GM23338 (cell line): Measurements from ENCODE around the gene SCO1. TPM values are rescaled to one million over a fixed set of nuclear protein-coding genes. Genes with fewer than 3 reads are reported as not detected.
"Not testable (repeated sequence)": the region's sequence is repeated elsewhere in the genome, so short reads cannot be mapped to it uniquely, and the experiment has no call there.

ENCODE experiments used
- ATAC-seq: fragments of 200-7000 bp; cut with Tn5 transposase; 3 replicates; pipeline ENCODE4 v1.9.1; 2020
- DNase-seq: peaks from one replicate; pipeline ENCODE4 v3.0.0-alpha.2; 2015; ENCODE audit warnings: low spot score
- H2AFZ ChIP-seq: fragments of 200-600 bp; sonication (generic); 2 replicates; pipeline ENCODE4 v1.8.0; 2016; ENCODE audit warnings: antibody characterized with exemption, mild to moderate bottlenecking, moderate library complexity
- H3F3A ChIP-seq: fragments of 200-600 bp; sonication (generic); replicated peaks from 2 replicates; pipeline ENCODE4 v1.8.0; 2017; ENCODE audit warnings: antibody characterized with exemption, mixed run types, low read depth
- H3K27ac ChIP-seq: fragments of 200-600 bp; sonication (generic); 2 replicates; pipeline ENCODE4 v1.6.1; 2016; ENCODE audit warnings: low read depth
- H3K27me3 ChIP-seq: fragments of 200-600 bp; sonication (generic); 2 replicates; pipeline ENCODE4 v1.8.0; 2016; ENCODE audit warnings: mild to moderate bottlenecking, mixed run types, moderate library complexity; ENCODE audit not compliant: insufficient read depth
- H3K36me3 ChIP-seq: fragments of 200-600 bp; sonication (generic); 2 replicates; pipeline ENCODE4 v1.8.0; 2016; ENCODE audit warnings: mild to moderate bottlenecking; ENCODE audit not compliant: insufficient read depth
- H3K4me1 ChIP-seq: fragments of 200-600 bp; sonication (generic); 2 replicates; pipeline ENCODE4 v1.8.0; 2016; ENCODE audit warnings: mild to moderate bottlenecking, moderate library complexity; ENCODE audit not compliant: insufficient read depth
- H3K4me2 ChIP-seq: fragments of 200-600 bp; sonication (generic); 2 replicates; pipeline ENCODE4 v1.7.1; 2017; ENCODE audit warnings: mixed run types
- H3K4me3 ChIP-seq: fragments of 200-600 bp; sonication (generic); 2 replicates; pipeline ENCODE4 v1.6.1; 2016; ENCODE audit warnings: mixed run types
- H3K79me2 ChIP-seq: fragments of 200-600 bp; sonication (generic); replicated peaks from 2 replicates; pipeline ENCODE4 v1.8.0; 2017; ENCODE audit warnings: mild to moderate bottlenecking; ENCODE audit not compliant: insufficient read depth
- H3K9me2 ChIP-seq: fragments of 200-600 bp; sonication (generic); 2 replicates; pipeline ENCODE4 v1.8.0; 2017; ENCODE audit not compliant: insufficient read depth
- H4K20me1 ChIP-seq: fragments of 200-600 bp; sonication (generic); replicated peaks from 2 replicates; pipeline ENCODE4 v1.8.0; 2017; ENCODE audit warnings: mild to moderate bottlenecking; ENCODE audit not compliant: insufficient read depth
- H3K27ac Mint-ChIP-seq: 2 replicates; pipeline ENCODE4 v1.8.0; 2020; ENCODE audit warnings: inconsistent platforms, mild to moderate bottlenecking, moderate library complexity, mixed read lengths
- H3K27me3 Mint-ChIP-seq: 3 replicates; pipeline ENCODE4 v1.8.0; 2022; ENCODE audit warnings: low read depth, mild to moderate bottlenecking, moderate library complexity, mixed read lengths, inconsistent platforms; ENCODE audit not compliant: insufficient read depth, poor library complexity
- H3K36me3 Mint-ChIP-seq: 3 replicates; pipeline ENCODE4 v1.8.0; 2021; ENCODE audit warnings: low read depth, mild to moderate bottlenecking, inconsistent platforms, moderate library complexity, mixed read lengths
- H3K4me1 Mint-ChIP-seq: 3 replicates; pipeline ENCODE4 v1.8.0; 2020; ENCODE audit warnings: mild to moderate bottlenecking, inconsistent platforms, mixed read lengths
- H3K4me3 Mint-ChIP-seq: 3 replicates; pipeline ENCODE4 v1.8.0; 2021; ENCODE audit warnings: moderate library complexity, mild to moderate bottlenecking, inconsistent platforms, mixed read lengths
- H3K9me3 Mint-ChIP-seq: 3 replicates; pipeline ENCODE4 v1.8.0; 2020; ENCODE audit warnings: moderate library complexity, mild to moderate bottlenecking, inconsistent platforms, mixed read lengths
- CTCF ChIP-seq, 2 experiments: fragments of 200-600 bp in 1 of 2; sonication (generic) in 1 of 2; conservative IDR thresholded peaks; 2 replicates each; pipeline versions ENCODE4 v1.5.1 to v1.6.1; 2016 to 2017; ENCODE audit warnings: antibody characterized with exemption in 2 of 2, low read depth in 2 of 2, mild to moderate bottlenecking in 2 of 2, moderate library complexity in 1 of 2
- ETS1 ChIP-seq: IDR thresholded peaks from 2 replicates; pipeline ENCODE4 v1.6.1; 2016; ENCODE audit warnings: antibody characterized with exemption
- JUNB ChIP-seq: IDR thresholded peaks from one replicate; pipeline ENCODE4 v1.6.1; 2016; ENCODE audit warnings: antibody characterized with exemption; ENCODE audit not compliant: unreplicated experiment
- ZNF462 ChIP-seq: fragments of 250-450 bp; sonication (Bioruptor Pico); IDR thresholded peaks from 2 replicates; pipeline ENCODE4 v1.5.0; 2020; ENCODE audit warnings: mild to moderate bottlenecking, moderate library complexity
- polyA plus RNA-seq: library from polyadenylated mRNA; unstranded; fragments of >200 nt; fragmentation: Nextera tagmentation; extraction: Ambion mirVana; gene quantifications from 2 replicates; pipeline ENCODE4 v1.2.1, GENCODE V29; 2016
- total RNA-seq: library from RNA; depleted of rRNA; stranded (reverse); fragments of >200 nt; shearing (Covaris generic); gene quantifications from 2 replicates; pipeline ENCODE4 v1.2.3, GENCODE V29; 2014

Gene SCO1
- total and polyA plus RNA-seq, 2 experiments from 2014 or later, result 43.9 to 72.5 TPM

GRCh38 chr17:10731408-10731879 is 34.1 kb upstream of the SCO1 start (continued):
- TF ChIP-seq ZNF462 (CRISPR knock-in tag) (no peak), CTCF (conservative IDR thresholded peaks at IDR 0.05; ENCODE audit: low read depth in 2 of 2) (no peak), JUNB (no peak), ETS1 (no peak)

- not testable (repeated sequence) for H3K27me3 Mint-ChIP-seq, H3K36me3 Mint-ChIP-seq, H3F3A ChIP-seq, DNase-seq, H3K27me3 ChIP-seq, H3K36me3 ChIP-seq, H4K20me1 ChIP-seq, ATAC-seq, H3K9me3 Mint-ChIP-seq, H3K79me2 ChIP-seq, H3K9me2 ChIP-seq
- Histone ChIP-seq H3K27ac (peak overlapping the region; percentile 74), H3K4me1 (peaks cover 10% of the 10 kb centered on the region), H3K4me2 (peak overlapping the region; percentile 74), H3K4me3 (peak overlapping the region; percentile 74), H2AFZ (peak overlapping the region; percentile 94)
- peak overlapping the region; percentile 97 for H3K27ac Mint-ChIP-seq
- H3K4me1 Mint-ChIP-seq, result peaks cover 12% of the 10 kb centered on the region; the same call in 2 of the 3 replicates
- H3K4me3 Mint-ChIP-seq, result peak overlapping the region; percentile 88
Observed at GRCh38 chr17:10730247-10730646, 32.9 kb upstream of the SCO1 start.
